GM04503 (cell line): ENCODE results near the gene AGBL4.

Experiments used
- DNase-seq: peaks from one replicate; pipeline ENCODE4 v3.0.0-alpha.2; 2012; ENCODE audit warnings: low read depth

The AGBL4 gene

GRCh38 chr1:48829446-48829845 is 1194.3 kb downstream of the AGBL4 start:
- DNase-seq: no peak

- no peak for DNase-seq
These were observed 1200.6 kb downstream of the AGBL4 start for GRCh38 chr1:48823168-48823567.

- no peak for DNase-seq
These were observed 1203.3 kb downstream of the AGBL4 start for GRCh38 chr1:48820491-48820890.

GRCh38 chr1:48817505-48818114 is 1206.1 kb downstream of the AGBL4 start:
- DNase-seq: peak; percentile 3

- DNase-seq: no peak
These were observed 1213.0 kb downstream of the AGBL4 start for GRCh38 chr1:48810740-48811139.

- no peak for DNase-seq
These were observed 1215.3 kb downstream of the AGBL4 start for GRCh38 chr1:48808496-48808895.

- DNase-seq: no peak
These were observed 1216.0 kb downstream of the AGBL4 start for GRCh38 chr1:48807554-48808260.

GRCh38 chr1:48803474-48803873 is 1220.3 kb downstream of the AGBL4 start:
- no peak for DNase-seq

- no peak for DNase-seq
These were observed 1228.9 kb downstream of the AGBL4 start for GRCh38 chr1:48794816-48795215.

GRCh38 chr1:48793863-48794262 is 1229.9 kb downstream of the AGBL4 start:
- no peak for DNase-seq

- DNase-seq: no peak
These were observed 1230.8 kb downstream of the AGBL4 start for GRCh38 chr1:48792961-48793360.

GRCh38 chr1:48790397-48790796 is 1233.4 kb downstream of the AGBL4 start:
- DNase-seq: no peak

- no peak for DNase-seq
These were observed 1233.9 kb downstream of the AGBL4 start for GRCh38 chr1:48789903-48790302.

- no peak for DNase-seq
These were observed 1237.9 kb downstream of the AGBL4 start for GRCh38 chr1:48785869-48786268.

- no peak for DNase-seq
These were observed 1239.5 kb downstream of the AGBL4 start for GRCh38 chr1:48784301-48784700.

- no peak for DNase-seq
These were observed 1246.4 kb downstream of the AGBL4 start for GRCh38 chr1:48777219-48777895.

GRCh38 chr1:48776393-48777218 is 1247.1 kb downstream of the AGBL4 start, which contains the start of gene BEND5:
TSS of gene BEND5 (minus strand) at chr1:48776891. CDS start at chr1:48776831, 60 bp downstream.
- no peak for DNase-seq

GRCh38 chr1:48775831-48776392 is 1247.8 kb downstream of the AGBL4 start:
- no peak for DNase-seq

- DNase-seq: no peak
These were observed 1250.6 kb downstream of the AGBL4 start for GRCh38 chr1:48773133-48773532.

GRCh38 chr1:48772211-48772610 is 1251.5 kb downstream of the AGBL4 start:
- no peak for DNase-seq

- no peak for DNase-seq
These were observed 1252.2 kb downstream of the AGBL4 start for GRCh38 chr1:48771561-48771960.

- DNase-seq: no peak
These were observed 1255.7 kb downstream of the AGBL4 start for GRCh38 chr1:48767975-48768510.
